Right renal pelvis (tissue), 4 donors: ENCODE data around the gene TBC1D22A. TPM values are rescaled to one million over a fixed set of nuclear protein-coding genes. Genes with fewer than 3 reads are reported as not detected.
"Not testable (repeated sequence)": the region's sequence is repeated elsewhere in the genome, so short reads cannot be mapped to it uniquely, and the experiment has no call there.

Experiments used
- DNase-seq, 4 donors: peaks; one replicate each; pipeline ENCODE4 v3.0.0-alpha.2; 2013; ENCODE audit warnings: low read depth in 4 of 4, low spot score in 3 of 4, missing footprints in 1 of 4
- polyA plus RNA-seq, 4 donors: library from polyadenylated mRNA; unstranded; fragments of 120-200 nt; gene quantifications; one replicate each; pipeline ENCODE4 v1.2.1, GENCODE V29; 2013; ENCODE audit not compliant: insufficient read length in 4 of 4

TBC1D22A gene
- polyA plus RNA-seq, 4 donors = 17.8 to 19.7 (median 18.2) TPM

DNA sequence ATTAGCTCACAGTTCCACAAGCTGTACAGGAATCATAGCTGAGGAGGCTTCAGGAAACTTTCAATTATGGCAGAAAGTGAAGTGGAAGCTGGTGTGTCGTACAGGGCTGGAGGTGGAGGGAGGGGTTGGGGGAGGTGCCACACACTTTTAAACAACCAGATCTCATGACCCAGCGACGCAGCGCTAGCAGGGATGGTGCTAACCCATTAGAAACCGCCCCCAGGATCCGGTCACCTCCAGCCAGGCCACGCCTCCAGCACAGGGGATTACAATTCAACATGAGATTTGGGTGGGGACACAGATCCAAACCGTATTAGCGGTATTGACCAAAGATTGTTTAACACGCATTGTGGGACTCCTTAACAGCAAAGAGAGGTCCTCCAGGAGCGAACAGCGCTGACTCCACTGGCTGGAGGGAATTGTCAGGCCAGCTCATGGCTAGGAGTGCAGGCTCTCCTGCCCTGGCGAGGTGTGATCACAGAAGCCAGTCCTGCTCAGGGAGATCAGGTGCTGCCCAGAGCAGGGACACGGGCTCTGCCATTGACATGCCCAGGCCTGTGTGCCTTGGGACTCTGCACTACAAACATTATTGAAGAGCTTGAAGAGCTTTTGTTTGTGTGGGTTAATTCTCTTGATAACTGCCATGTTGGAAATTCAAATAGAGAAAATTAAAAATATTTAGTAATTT lies 215.3 kb downstream of the TBC1D22A start:
- no peak for DNase-seq

DNA sequence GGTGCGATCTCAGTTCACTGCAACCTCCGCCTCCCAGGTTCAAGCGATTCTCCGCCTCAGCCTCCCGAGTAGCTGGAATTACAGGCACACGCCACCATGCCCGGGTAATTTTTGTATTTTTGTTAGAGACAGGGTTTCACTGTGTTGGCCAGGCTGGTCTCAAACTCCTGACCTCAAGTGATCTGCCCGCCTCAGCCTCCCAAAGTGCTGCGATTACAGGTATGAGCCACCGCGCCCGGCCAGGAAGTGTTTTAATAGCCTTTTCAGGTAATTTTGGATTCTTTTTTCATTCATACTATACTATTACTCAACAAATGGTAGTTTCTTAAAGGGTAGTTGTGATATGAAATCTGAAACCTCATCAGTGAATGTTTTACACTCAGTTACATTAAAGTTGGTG lies 216.2 kb downstream of the TBC1D22A start:
- DNase-seq = not testable (repeated sequence)

DNA sequence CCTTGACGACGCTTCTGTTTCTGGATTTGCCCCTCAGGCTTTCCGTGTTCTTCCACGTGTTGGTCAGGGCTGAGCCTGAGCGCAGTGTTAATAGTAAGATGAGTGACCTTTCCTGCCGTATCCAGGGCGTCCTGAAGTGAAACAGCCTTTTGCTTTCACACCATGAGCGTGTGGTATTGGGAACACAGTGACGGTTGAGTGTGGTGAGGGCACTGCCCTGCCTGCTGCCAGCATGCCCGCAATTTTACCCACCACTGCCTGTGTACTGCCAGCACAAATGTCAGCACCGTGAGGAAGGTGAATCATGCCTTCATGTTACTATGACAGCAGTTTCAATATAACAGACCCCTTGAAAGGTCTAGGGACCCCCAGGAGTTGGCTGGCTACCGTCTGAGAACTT lies 217.1 kb downstream of the TBC1D22A start:
- DNase-seq = no peak

DNA sequence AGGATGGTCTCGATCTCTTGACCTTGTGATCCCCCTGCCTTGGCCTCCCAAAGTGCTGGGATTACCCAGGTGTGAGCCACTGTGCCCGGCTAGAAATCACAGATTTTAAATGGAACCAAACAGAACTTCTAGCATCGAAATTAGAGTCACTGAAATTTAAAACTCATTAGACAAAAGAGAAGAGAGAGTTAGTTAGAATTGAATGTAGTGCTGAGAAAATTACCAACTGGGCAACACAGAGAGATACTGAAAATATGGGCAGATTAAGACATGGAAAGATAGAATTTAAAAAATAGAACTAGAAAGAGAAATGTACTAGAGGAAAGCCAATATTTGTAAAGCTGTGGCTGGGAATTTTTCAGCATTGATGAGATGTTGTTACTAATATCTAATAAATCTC lies 217.9 kb downstream of the TBC1D22A start:
- no peak for DNase-seq

DNA sequence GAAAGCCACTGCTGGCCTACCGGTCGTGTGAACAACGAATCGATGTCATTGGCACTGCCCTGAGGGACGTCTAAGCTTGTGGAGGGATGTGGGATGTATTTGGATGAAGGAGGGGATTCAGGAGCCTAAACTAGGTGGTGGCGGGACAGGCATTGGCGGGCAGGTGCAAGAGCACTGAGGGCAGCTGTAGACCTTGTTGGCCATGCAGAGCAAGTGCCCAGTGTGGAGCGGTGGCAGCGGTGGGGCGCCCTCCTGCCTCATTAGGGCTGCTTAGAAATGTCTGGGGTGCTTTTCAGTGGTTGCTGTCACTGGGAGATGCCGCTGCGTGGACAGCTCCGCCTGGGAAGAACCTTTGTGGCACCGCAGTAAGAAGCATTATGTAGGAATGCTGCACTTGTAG lies 220.2 kb downstream of the TBC1D22A start:
- no peak for DNase-seq

DNA sequence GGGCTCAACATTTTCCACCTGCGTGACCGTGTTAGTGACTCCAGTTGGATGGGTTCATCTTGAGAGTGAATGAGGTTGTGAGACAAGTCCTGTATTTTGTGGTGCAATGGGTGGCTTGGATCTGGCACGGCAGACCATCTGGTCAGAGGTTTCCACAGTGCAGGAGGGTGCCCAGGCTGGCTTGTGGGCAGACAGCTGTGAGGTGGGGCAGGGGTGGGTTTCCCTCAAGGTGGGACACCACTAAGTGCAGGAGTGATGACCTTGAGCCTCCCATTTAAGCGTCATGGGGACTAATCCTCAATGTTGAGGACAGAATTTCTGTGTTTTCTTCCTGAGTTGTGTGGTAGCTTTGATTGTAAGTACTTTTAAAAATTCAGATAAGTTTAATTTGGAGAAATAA lies 220.6 kb downstream of the TBC1D22A start:
- no peak for DNase-seq

DNA sequence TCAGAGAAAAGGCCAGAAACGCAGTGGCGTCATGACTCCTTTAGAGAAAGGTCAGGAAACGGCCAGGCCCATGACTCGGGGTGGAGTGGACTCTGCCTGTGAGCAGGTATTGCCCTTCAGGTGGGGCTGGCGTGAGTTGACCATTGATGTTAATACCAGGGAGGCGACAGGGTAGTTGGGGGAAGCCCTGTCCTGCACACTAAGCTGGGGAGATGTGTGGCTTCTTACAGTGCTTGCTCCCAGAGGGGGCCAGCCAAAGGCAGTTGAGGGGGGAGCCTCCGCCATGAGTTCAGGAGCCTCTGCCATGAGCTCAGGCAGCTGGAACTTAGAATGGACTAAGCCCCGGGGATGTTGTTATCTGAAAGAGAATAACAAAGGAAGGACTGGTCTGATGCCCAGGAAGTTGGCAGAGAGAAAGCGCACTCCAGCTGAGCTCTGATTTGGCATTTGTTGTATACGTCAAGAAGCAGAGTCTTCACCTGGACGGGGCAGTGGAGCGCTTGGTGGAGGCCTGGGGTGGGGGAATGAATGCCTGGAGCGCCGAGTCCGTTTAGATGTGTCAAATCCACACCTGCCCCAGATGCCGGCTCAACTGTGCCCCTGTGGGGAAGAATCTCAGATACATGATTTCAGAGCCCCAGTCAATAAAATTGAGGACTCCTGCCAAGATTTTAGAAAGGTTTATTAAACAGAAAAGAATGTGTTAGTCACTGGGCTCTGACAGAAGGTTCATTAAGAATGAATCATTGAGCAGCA lies 222.5 kb downstream of the TBC1D22A start:
- no peak for DNase-seq

DNA sequence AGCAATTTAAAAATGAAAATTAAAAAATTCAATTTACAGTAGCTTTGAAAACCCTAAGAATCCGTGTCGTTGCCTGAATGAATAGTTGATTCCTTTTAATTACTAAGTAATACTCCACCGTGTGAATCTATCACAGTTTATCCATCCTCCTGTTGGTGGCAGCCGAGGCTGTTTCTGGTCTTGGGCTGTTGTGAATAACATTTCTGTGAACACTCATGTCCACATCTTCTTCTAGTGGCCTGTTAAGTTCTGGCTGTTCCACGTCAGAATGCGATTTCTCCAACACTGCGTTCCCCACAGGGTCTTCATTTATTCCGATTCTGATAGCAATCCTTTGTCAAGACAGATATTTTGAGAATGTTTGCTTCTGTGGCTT lies 223.0 kb downstream of the TBC1D22A start:
- DNase-seq = no peak

DNA sequence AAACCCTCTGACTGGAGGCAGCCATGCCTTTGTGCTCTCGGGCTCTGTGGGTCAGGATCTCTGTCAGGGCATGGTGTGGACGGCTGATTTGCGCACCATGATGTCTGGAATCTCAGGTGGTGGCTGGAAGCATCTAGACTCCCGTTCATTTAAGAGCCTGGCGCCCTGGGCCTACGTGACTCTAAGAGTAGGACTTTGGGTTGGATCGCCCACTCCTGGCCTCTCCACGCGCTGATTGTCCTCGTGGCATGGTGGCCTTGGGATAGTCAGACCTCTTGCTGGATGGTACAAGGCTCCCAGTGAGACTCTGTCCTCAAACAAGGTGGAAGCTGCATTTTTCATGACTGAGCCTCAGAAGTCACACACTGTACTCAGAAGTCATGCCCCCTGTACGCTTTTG lies 224.3 kb downstream of the TBC1D22A start:
- DNase-seq = no peak

DNA sequence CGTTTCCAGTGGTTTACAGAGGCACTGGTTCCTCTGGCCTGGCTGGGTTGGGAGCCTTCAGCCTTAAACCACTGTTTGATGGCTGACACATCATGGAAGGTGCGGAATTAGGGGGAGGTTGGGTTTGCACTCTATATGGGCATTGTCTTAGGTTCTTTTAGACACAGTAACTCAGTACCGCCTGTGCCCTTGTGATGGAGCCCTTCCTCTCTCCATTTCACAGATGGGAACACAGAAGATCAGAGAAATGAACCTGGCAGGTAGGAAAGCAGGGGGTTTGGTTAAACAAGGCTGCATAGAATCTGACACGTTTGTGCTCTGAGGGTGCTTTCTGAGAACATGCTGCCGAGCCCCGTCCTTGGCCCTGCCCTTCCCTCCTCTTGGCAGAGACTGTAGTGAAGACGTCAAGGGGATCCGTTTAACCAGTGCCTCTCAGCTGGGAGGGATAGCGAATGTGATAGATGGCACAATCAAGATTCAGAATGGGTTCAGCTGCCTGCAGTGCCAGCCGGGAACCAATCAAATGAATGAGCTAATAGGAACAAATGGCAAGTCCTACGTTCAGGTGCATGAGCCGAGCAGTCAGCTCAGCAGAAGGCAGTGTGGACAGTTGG lies 228.6 kb downstream of the TBC1D22A start:
- no peak for DNase-seq

DNA sequence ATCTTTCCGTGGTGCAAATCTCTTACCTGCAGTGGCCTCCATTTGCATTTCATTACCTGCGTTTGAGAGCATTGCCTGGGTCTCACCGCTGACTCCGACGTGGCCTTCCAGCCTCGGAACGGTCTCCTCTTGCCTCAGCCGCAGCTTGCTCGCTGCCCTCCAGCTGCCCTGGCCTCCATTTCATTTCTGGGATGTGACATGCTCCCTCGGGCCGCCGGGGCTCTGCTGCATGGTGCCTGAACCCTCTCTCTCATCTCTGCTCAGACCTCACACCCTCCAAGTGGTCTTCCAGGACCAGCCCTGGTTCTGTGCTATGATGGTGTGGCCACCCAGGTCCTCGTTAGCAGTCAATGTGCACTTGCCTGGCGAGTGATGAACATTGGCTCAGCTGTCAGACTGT lies 229.2 kb downstream of the TBC1D22A start:
- DNase-seq = no peak

DNA sequence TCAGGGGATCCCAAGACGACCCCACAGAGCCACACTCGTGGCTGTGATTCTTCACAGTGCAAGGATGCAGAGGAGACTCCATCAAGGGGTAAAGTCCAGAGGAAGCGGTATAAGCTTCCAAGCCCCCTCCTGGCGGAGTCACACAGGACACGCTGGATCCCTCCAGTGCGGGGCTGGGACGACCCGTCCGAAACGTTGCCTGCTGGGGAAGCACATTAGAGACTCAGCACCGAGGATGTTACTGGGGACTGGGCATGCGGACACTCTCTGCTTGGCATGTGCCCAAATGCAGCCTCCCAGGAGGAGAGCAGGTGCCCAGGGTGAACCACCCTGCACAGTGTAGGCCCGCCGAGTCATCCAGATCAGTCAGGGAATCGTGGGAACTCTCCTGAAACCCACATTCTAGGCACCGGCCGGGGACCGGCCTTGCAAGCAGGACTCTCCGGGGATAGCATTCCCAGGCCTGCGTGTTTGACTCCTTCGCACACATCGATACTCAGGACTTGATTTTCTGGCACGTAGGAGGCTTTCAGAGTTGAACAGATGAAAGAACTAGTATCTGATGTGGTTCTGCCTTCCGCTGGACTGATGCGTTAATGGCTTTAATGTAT lies 229.8 kb downstream of the TBC1D22A start:
- no peak for DNase-seq

DNA sequence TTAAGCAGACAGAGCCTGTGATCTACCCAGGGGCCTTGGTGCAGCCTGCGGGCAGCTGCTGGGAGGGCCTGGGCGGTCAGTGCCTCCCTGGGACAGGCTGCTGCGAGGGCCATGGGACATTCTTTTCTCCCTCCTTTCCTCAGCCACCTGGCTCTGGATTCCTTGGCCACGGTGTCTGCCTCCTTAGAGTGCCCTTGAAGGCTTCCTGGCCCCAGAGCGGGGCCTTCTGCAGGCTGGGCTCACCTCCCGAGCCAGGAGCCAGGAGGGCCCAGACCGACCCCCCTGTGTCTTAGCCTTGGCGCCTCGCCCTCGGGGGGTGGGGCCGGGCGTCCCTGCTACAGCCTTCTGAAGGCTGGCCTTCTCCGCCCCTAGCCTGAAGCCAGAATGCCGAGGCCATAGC lies 231.2 kb downstream of the TBC1D22A start:
- no peak for DNase-seq

DNA sequence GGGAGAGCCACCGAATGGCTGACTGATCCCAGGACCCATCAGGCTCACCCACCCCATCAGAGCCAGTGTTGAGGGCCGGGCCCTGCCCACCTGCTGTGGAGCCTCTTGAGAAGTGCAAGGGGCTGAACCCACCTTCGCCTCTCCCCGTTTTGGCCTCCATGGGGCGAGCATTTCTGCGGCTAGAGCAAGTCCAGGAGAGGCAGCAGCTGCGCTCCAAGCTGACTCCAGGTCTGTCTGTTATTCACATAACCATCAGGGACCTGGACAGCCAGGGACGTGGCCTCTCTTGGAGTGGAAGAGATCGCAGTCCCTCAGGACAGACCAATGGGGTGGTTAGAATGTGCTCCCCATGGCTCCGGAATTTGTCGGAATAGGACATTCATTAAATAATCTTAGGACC lies 231.8 kb downstream of the TBC1D22A start:
- DNase-seq = no peak

DNA sequence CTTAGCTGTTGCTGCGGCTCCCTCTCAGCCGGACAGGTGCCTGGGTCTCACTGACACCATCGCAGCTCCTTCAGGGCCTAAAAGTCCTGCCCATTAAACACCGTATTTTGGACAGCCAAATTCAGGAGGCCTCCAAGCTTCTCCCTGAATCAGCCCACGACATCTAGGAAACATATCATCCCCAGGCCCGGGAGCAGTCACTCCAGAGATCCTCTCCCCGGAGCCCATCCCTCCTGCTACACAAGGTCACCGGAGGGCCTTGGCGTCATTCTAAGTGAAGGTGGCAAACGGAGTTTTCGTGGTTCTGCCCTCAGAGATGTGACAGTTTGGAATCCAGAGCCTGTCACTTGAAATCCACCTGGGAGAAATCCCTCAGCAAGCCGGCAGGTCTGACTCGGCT lies 232.5 kb downstream of the TBC1D22A start:
- DNase-seq = no peak

DNA sequence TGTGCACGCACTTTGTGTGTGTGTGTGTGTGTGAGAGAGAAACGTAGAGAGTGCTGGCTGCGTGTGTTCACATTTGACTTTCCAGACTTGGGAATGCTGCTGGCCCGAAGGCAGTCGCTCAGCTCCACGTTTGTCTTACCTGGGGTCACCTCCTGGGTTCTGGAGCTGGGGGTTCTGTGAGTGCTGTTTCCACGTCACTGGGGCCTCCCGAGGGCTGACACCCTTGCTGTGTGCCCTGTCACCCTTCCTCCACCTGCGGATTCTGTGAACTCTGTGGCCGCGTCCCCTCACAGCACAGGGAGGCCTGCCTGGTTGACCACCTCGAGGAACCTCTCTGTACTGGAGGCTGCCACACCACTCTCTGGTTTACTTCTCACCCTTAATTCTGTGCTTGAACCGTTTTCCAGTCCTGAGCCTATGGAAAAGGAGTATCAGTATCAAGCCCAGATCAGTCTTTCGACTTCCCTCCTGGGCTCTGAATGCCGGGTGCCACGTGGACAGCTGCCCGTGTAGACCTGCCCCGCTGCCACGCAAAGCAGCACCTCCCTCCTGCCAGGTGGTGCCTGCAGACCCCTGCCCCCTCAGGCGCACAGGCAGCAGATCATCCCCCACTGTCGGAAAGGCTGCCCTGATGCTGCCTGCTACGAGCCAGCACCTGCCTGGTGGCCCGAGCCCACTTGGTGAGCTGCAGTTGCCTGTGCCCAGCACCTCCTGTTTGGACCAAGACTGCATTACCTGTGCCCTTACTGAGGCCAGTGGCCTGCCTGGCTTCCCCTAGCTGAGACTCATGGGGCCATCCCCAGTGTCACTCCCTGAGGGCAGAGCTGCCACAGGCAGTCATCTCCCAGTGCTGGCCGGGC lies 233.3 kb downstream of the TBC1D22A start:
- no peak for DNase-seq

DNA sequence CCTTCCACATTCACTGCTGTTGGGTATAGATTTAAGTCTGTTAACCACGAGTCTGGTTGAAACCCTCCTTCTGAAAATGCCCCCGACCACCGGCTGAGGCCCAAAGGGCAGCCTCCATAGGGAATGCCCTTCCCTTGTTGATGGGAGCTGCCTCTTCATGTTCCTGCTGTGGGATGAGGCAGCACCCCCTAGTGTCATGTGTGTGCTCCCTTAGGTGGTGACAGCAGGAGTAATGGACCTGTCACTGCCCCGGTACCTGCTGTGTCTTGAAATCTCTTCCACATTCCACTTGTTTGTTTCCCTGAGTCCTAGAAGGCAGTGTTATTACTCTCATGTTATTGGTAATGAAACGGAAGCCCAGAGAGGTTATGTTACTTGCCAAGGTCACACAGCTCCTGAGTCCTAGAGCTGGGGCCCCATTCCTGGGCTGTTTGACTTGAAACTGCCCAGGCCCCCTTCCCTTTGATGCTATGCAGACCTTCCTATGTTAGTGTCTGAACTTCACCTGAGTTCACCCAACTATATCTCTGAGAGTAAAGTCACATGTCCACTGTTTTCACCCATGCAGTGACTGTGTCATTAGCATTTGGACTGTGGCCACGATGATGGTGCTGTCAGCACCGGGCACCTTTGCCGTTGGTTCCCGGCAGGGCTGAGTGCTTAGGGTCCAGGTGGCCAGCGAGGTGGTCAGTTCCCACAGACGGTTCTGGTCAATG lies 234.3 kb downstream of the TBC1D22A start:
- no peak for DNase-seq

DNA sequence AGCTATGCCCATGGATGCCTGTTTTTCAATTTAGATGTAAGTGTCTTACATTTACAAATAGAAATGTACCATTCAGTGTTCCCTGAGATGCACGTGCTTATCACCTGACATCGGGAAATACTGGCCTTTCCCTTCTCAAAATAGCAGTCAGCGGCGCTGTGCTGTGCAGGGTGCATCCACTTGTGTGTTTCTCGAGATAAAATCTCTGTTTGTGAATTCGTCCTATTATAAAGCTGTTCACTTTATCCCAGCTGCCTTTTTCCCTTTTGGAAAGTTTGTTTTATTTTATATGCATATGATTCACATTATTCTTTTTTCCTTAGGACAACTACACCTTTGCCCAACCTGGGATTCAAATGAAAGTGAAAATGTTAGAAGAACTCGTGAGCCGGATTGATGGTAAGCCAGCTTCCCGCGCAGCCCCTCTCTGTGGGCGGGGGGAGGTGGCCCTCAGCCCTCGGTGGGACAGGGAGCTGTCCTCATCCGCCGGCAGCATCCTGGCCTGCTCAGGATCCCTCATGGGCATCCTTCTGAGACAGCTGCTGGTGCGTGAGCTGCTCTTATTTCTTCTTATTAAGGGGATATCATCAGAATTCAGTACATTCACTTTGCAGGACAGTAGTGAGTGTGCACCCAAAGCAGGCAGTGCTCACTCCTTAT lies 235.0 kb downstream of the TBC1D22A start:
- no peak for DNase-seq

DNA sequence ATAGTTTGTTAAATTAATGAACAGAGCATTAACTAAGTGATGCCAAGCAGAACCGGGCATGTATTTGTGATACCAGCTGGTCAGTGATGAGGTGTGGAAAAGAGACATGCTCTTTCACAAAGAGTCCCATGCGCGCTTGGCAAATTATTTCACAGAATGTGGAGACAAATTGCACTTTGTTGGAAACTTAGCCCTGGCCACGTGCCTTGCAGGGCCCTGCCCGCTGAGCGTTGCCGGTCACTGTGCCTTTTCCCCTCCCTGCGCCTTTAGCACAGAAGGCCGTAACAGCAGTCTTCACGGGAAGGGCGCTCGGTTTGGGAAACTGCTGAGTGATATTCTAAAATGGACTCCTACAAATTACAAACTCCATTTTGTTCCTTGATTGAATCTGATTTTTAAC lies 235.9 kb downstream of the TBC1D22A start:
- no peak for DNase-seq
